NCI-H128 (cell line): Measurements from ENCODE around the gene EN2.

Experiments
- DNase-seq: peaks from one replicate; lab custom pipeline; 2025; ENCODE audit not compliant: unreplicated experiment; lab: John Stamatoyannopoulos, UW

EN2 gene

GRCh38 chr7:155450558-155450969, 7.4 kb upstream of the EN2 start:
- DNase-seq = no peak

DNA sequence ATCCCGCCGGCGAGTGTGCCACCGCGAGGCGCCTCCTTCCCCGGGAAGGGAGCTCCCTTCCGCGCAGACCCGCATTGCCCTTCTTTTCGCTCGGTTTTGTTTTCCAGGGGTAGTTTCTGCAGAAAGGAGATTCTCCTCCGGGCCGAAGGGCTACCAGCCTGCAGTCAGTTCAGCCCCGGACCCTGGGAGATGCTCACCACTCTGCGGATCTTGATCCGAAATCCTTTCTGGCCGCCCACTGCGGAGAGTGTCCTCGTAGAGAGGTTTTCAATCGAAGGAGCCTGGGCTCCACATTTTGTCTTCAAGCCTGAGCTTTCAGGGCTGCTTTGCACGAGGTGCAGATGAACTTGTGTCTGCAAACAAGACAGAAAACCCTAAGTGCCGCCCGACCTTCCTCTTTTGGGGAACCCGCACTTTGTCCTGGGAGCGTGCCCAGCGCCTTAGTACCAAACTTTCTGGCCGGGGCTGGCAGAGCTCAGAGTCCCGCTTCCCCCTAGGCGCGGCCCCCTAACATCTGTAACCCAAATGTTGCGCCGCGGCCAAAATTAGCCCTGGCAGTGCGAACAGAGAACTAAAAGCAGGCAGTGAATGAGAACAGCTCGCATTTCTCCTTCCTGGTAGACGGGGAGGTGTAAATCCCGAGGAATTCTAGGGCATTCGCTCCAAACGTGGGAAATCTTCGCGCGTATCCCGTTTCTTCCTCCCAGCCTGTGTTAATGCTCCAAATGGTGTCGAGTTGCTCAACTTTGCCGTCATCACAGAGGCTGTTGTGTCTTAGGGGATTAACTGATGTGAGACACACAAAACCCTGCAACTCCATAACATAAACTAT, 6.7 kb upstream of the EN2 start:
- no peak for DNase-seq

DNA sequence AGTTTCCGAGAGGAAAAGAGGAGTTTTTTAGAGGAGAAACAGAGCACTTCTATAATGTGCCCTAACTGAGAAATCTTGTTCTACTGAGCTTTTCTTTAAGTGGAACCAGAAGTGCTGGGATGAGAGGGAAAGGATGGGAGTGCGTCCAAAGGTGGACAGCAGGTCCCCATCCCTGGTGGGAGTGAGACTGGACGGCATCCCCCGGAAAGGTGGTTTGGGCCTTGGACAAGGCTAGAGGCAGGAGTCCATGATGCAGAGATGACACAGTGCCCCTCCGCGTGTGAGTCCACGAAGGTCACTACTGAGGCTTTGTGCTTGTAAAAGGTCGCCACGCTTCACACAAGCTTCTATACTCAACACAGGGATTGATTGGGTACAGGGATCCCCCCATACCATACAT, 6.1 kb upstream of the EN2 start:
- no peak for DNase-seq

GRCh38 chr7:155452505-155453295, 5.2 kb upstream of the EN2 start:
- no peak for DNase-seq

GRCh38 chr7:155453296-155454182, 4.4 kb upstream of the EN2 start:
- DNase-seq = no peak

GRCh38 chr7:155454183-155455112, 3.5 kb upstream of the EN2 start:
- no peak for DNase-seq

GRCh38 chr7:155455132-155455693, 2.7 kb upstream of the EN2 start:
- no peak for DNase-seq

DNA sequence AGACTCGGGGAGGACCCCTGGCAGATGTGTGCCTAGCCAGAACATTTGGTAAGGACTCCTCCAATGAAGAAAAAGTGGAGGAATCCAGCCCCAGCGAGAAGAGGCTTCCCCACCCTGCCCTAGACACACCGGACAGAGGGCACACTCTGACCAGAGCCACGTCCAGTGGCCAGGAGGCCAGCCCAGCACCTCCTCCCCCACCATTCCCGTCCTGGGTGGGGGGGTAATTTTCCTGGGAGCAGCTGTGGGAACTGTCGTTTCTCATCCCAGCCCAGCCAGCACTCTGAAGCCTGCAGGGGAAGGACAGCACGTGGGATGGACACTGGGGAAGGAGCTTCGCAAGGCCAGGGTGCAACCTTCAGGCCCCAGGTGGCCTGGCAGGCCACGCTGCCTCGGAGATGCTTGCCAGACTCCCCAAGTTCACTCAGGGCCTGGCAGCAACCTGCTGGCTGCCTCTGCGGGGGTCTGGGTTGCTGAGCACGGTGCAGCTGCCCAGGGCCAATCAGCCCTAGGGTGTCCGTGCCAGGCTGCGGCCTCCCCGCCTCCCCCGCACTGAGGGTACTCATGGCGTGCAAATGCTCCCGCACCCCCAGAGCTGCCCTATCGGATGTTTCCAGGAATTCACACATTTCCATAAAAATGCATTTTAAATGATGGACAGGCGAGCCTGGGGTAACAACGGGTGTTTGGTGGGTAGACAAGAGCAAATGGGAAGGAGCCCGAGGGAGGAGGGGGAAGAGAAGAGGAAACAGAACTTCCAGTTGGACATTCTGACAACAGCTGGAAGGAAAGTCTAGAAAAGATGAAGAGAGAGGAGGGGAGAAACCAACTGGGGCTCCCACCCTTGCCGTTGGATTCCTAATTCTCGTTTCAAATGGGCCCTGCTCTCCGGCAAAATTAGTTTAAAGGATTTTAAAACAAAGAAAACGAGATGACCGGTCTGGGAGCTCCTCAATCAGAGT, 1.9 kb upstream of the EN2 start:
- no peak for DNase-seq

GRCh38 chr7:155456738-155457543, 988 bp upstream of the EN2 start:
- DNase-seq = peak; percentile 45

GRCh38 chr7:155457544-155458110, 302 bp upstream of the EN2 start:
- DNase-seq = no peak

DNA sequence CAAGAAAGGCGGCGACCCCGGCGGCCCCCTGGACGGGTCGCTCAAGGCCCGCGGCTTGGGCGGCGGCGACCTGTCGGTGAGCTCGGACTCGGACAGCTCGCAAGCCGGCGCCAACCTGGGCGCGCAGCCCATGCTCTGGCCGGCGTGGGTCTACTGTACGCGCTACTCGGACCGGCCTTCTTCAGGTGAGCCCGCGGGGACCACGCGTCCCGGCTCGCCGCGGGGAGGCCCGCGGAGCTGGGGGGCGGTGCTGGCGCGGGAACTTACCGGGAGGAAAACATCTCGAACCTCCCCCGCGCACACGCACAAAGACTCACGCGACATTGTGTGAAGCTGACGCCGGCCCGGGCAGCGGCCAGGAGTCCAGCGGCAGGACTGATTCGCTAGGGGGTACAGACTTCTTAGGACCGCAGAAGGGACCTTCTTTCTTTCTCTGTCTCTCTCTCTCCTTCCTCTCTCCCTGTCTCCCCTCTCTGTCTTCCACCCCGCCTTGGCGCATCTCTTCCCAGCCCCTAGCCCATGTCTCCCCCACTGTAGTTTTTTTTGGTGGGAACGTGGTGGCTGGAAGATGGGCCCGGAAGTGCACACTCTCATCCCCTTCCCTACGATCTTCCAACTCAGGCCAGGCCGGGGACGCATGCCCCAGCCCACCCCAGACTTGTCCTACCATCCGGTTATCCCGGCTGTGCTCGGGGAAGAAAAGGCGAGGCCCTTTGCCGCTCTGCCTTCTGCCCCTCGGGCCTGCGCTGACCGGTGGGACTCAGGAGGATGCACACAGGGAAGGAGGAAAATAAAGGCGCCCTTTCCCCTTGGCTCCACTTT, 1.2 kb downstream of the EN2 start:
- no peak for DNase-seq

DNA sequence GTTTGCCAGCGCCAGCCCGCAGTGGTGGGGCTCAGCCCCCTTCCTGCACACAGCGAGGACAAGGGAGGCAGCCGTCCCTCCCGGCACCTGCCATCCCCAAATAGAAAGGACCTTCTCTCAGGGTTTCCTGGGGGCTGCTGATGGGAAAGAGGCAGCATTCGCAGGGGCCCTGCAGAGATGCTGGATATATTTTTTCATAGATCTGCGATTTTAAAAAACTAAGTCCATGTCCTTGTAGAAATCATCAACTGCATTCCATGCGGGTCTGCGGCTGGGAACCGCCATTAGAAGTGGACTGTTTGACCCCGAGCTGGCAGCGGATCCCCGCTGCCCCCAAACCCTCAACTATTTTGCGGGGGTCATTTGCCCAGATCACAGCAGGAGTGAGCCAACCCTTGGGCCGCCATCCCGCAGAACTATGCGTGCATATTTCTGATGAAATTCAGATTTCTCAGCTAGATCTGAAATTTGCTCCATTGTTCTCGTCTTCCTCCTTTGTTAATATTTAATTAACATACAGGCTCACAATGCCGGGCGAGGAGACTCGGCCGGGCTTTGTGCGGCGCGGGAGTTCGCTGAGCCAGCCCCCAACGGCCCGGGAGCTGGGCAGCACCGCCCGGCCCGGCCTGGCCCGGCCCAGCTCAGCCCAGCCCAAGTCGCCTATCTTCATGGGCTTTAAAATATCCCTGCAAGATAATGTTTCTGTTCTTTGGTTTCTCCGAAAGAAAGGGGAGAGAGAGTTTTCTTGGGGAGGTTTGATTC, 2.0 kb downstream of the EN2 start:
- DNase-seq = no peak

DNA sequence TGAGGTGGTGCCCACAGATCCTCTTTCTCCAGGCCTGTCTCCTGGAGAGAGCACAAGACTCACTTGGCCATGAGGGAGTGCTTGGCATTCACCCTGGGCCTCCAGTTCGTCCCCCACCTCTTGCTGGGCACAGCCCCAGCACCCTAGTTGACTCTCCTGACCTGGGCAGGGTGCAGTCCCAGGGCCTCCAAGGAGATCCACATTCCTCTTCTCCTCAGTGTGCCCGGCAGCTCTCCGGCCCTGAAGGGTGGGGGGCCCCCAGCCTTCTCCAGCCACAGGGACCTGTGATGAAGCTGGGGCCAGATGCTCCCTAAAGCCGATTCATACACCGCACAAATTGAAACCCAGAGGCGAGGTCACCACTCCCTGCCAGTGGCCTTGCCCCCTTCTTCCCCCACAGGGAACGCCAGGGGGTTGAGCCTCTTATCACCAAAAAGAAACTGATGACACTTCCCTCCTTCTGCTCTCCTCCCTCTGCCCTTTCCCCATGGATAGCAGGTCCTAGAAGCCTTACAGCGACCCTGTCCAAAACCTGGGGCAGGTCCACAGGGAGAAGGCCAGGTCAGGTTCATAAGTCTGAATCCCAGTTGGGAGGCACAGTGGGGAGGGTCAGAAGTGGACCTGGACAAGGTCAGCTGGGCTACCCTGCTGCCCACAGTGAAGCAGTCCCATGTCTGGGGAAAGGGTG, 3.1 kb downstream of the EN2 start:
- no peak for DNase-seq

DNA sequence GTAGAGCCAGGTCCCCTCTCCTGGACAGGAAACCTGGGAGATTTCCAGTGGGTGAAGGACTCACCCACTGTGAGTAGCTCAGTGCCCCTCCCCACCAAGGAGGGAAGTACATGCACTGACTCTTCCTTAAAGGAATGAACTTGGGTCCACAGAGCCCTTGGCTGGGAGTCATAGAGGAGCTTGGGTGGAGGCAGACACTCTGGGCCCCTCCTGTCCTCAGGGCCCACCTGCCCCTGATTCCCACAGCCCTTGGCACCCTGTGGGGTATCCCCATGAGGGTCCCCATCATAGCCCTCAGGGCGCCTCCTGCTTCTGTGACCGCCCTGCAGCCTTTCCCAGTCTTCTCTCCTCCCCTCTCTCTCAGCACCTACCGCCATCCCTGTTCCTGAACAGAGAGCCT, 3.7 kb downstream of the EN2 start:
- no peak for DNase-seq

GRCh38 chr7:155462163-155462735, 4.3 kb downstream of the EN2 start:
- DNase-seq = no peak
